Stimulated activated CD4-positive, alpha-beta T cell treated with anti-CD3 and anti-CD28 coated beads, Interleukin-4, amount 100 ng/mL, for 1 hour (primary cell): ENCODE measurements around the gene GCH1.

Experiments used
- DNase-seq: peaks from one replicate; pipeline ENCODE4 v3.0.0-alpha.2; 2020

GCH1 gene

GRCh38 chr14:54794159-54794558, 108.5 kb downstream of the GCH1 start:
- DNase-seq, result no peak

DNA sequence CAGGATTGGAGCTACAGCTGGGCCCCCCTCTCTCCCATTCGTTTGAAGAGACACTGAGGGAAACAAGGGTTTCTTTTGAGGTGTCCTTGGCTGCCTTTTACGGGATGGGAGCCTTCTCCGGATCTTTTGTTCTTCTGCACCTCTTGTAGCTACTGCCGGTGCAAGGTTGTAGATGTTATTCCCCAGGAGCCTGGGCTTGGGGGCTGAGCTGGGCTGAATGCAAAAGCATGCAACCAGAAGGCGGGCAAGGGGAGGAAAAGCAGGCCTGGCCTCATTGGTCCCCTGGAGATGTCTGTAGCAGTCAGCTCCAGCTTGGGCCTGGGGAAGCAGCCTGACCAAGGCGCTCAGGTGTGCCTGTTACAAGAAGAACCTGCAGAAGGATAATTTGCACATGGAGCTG, 110.3 kb downstream of the GCH1 start:
- no peak for DNase-seq
